Measurements from ENCODE around the gene MLLT10. TPM values are rescaled to one million over a fixed set of nuclear protein-coding genes. Genes with fewer than 3 reads are reported as not detected.

The MLLT10 gene
- total and polyA plus RNA-seq, 10 of the 15 experiments (the other 5 are each of a cell fraction or from before 2014, with no cell fraction given), result 8.7 to 61.1 (median 28.5) TPM

DNA sequence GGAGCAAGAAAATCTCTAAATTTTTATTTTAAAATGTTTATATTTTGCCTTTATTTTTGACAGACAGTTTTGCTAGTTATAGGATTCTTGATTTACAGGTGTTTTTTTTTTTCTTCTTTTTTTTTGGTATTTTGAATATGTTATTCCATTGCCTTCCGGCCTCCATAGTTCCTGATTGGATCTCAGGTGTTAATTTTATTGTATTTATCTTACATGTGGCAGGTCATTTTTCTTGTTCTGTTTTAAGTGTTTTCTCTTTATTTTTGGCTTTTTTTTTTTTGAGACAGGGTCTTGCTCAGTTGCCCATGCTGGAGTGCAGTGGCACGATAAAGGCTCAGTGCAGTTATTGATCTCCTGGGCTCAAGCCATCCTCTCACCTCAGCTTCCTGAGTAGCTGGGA is 73.9 kb downstream of the MLLT10 start:
- ChIA-PET RAD21 (ENCODE audit: unreplicated experiment) (no interaction called here), POLR2A (no interaction called here), CTCF (interaction anchor here (1.2 to 1.5 kb wide), 2 partner anchors 20 to 21 kb away, joined by 4 to 6 read pairs; no protein-coding TSS in a partner anchor), SMC1A (ENCODE audit: uncharacterized antibody, unreplicated experiment) (interaction anchor here (0.6 to 2.2 kb wide), 6 partner anchors 11 to 680 kb away, joined by 3 to 4 read pairs (median 3); no protein-coding TSS in a partner anchor)
- H3K79me2 ChIP-seq (ENCODE audit: control insufficient read depth, insufficient read depth, low read length), result peaks cover 9% of the 10 kb centered on the region
- H3K4me2 ChIP-seq (ENCODE audit: control insufficient read depth, insufficient read depth), result no peak overlapping the region
- DNase-seq (ENCODE audit: low read depth, low spot score) (no peak), ATAC-seq (no peak), FAIRE-seq (no peak)
- no peak overlapping the region for H2AFZ ChIP-seq (ENCODE audit: control insufficient read depth, low read depth, low read length)
- in situ Hi-C loops (cut with MboI) (no loop called here), intact Hi-C loops (cut with micrococcal nuclease; ENCODE audit: unreplicated experiment) (no loop called here)
- no peak overlapping the region for H3K4me3 ChIP-seq
- whole genome bisulfite sequencing (ENCODE audit: insufficient coverage, insufficient replicate concordance, low lambda C conversion rate, missing lambda C conversion rate), result 100% methylated on average over 2 of the region's 2 CpGs
- peaks cover 5 to 17% of the 10 kb centered on the region in 2 experiments for H3K36me3 ChIP-seq (ENCODE audit: control insufficient read depth in 2 of 2, insufficient read depth in 2 of 2, low read length in 1 of 2)
- no peaks in the 10 kb centered on the region for H3K4me1 ChIP-seq (ENCODE audit: control insufficient read depth, insufficient read depth, low read length)
- no peak overlapping the region for H3K27ac ChIP-seq (ENCODE audit: control insufficient read depth, insufficient read depth)
- peaks cover 8% of the 10 kb centered on the region for H3K9me3 ChIP-seq (replicated peaks; ENCODE audit: control insufficient read depth, insufficient read depth, low read length)
- no peaks in the 10 kb centered on the region for H3K27me3 ChIP-seq (replicated peaks in 1 of 2; ENCODE audit: control insufficient read depth in 2 of 2, insufficient read depth in 2 of 2, low read length in 1 of 2)
- H3K9ac ChIP-seq (ENCODE audit: control insufficient read depth, insufficient read depth, low read length), result no peak overlapping the region
- TF ChIP-seq, protein P1, sequence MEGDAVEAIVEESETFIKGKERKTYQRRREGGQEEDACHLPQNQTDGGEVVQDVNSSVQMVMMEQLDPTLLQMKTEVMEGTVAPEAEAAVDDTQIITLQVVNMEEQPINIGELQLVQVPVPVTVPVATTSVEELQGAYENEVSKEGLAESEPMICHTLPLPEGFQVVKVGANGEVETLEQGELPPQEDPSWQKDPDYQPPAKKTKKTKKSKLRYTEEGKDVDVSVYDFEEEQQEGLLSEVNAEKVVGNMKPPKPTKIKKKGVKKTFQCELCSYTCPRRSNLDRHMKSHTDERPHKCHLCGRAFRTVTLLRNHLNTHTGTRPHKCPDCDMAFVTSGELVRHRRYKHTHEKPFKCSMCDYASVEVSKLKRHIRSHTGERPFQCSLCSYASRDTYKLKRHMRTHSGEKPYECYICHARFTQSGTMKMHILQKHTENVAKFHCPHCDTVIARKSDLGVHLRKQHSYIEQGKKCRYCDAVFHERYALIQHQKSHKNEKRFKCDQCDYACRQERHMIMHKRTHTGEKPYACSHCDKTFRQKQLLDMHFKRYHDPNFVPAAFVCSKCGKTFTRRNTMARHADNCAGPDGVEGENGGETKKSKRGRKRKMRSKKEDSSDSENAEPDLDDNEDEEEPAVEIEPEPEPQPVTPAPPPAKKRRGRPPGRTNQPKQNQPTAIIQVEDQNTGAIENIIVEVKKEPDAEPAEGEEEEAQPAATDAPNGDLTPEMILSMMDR (IDR thresholded peaks at IDR 0.05 in 2 of 3, conservative IDR thresholded peaks at IDR 0.05 in 1 of 3; ENCODE audit: control insufficient read depth in 2 of 3, extremely low read depth in 1 of 3, insufficient read depth in 1 of 3, low read depth in 3 of 3, low read length in 3 of 3), result no peak
- TF ChIP-seq STAT3 (IDR thresholded peaks at IDR 0.05; ENCODE audit: low read depth, low read length) (no peak), POLR2AphosphoS2 (IDR thresholded peaks at IDR 0.05; ENCODE audit: low read depth, low read length) (no peak), ZNF384 (IDR thresholded peaks at IDR 0.05; ENCODE audit: borderline replicate concordance, low read depth, low read length) (no peak)
- BruUV-seq (replicated peaks), result no TSS peak
- H4K20me1 ChIP-seq (ENCODE audit: control insufficient read depth, insufficient read depth), result no peaks in the 10 kb centered on the region

DNA sequence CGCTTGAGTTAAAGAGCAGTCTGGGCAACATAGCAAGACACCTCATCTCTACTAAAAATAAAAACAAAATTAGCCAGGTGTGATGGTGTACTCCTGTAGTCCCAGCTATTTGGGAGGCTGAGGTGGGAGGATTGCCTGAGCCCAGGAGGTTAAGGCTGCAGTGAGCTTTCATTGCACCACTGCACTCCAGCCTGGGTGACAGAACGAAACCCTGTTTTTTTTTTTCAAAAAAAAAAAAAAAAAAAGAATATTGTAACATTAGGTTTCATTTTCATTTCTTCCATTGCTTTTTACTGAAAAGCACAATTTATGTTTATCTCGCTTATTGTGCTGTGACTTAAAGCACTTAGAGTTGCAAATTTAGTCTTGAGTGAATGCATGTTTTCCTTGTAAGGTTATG is 80.0 kb downstream of the MLLT10 start:
- ChIA-PET CTCF (interaction anchor here (0.6 kb wide), 1 partner anchor 336 kb away, joined by 3 read pairs; no protein-coding TSS in a partner anchor), RAD21 (ENCODE audit: unreplicated experiment) (no interaction called here), SMC1A (ENCODE audit: uncharacterized antibody, unreplicated experiment) (interaction anchor here (0.7 kb wide), 1 partner anchor 22 kb away, joined by 3 read pairs; no protein-coding TSS in a partner anchor), POLR2A (interaction anchor here (0.6 kb wide), 1 partner anchor 1368 kb away, joined by 4 read pairs; no protein-coding TSS in a partner anchor)
- peaks cover under 1% of the 10 kb centered on the region for H3K9me3 ChIP-seq (replicated peaks; ENCODE audit: control insufficient read depth, insufficient read depth, low read length)
- in situ Hi-C loops (cut with MboI) (no loop called here), intact Hi-C loops (cut with micrococcal nuclease; ENCODE audit: unreplicated experiment) (no loop called here)
- H3K4me2 ChIP-seq (ENCODE audit: control insufficient read depth, insufficient read depth), result 0 out of 2 replicates have a peak overlapping the region, but pooled peaks have one; percentile 28
- H3K4me3 ChIP-seq, result no peak overlapping the region
- peaks cover 6% of the 10 kb centered on the region for H3K4me1 ChIP-seq (ENCODE audit: control insufficient read depth, insufficient read depth, low read length)
- no peaks in the 10 kb centered on the region for H4K20me1 ChIP-seq (ENCODE audit: control insufficient read depth, insufficient read depth)
- TF ChIP-seq CEBPB (IDR thresholded peaks at IDR 0.05; ENCODE audit: borderline replicate concordance in 1 of 2, low read depth in 2 of 2, low read length in 2 of 2) (no peak), ZNF384 (IDR thresholded peaks at IDR 0.05; ENCODE audit: borderline replicate concordance, low read depth, low read length) (peak; percentile 74)
- WGBS (ENCODE audit: insufficient coverage, insufficient replicate concordance, low lambda C conversion rate, missing lambda C conversion rate), result 51% methylated on average over 2 of the region's 3 CpGs
- FAIRE-seq, result no peak
- peaks cover 7% of the 10 kb centered on the region for H3K79me2 ChIP-seq (ENCODE audit: control insufficient read depth, insufficient read depth, low read length)
- no peak for DNase-seq (ENCODE audit: low read depth, low spot score)
- no peak overlapping the region for H2AFZ ChIP-seq (ENCODE audit: control insufficient read depth, low read depth, low read length)
- H3K9ac ChIP-seq (ENCODE audit: control insufficient read depth, insufficient read depth, low read length), result no peak overlapping the region
- no peaks in the 10 kb centered on the region for H3K27me3 ChIP-seq (replicated peaks in 1 of 2; ENCODE audit: control insufficient read depth in 2 of 2, insufficient read depth in 2 of 2, low read length in 1 of 2)
- BruUV-seq (replicated peaks), result no TSS peak
- H3K27ac ChIP-seq (ENCODE audit: control insufficient read depth, insufficient read depth), result peak overlapping the region; percentile 51; the same call in 1 of the 2 replicates
- peak; percentile 61 for ATAC-seq
- peaks cover 4 to 10% of the 10 kb centered on the region in 2 experiments for H3K36me3 ChIP-seq (ENCODE audit: control insufficient read depth in 2 of 2, insufficient read depth in 2 of 2, low read length in 1 of 2)

Data from GM12878 (cell line).